ENCODE measurements around the gene AHNAK2.

Gene AHNAK2

GRCh38 chr14:104931771-104932675, 46.2 kb downstream of the AHNAK2 start:
- no peak overlapping the region for H3K27ac ChIP-seq
- TF ChIP-seq CTCF (conservative IDR thresholded peaks at IDR 0.05) = no peak

GRCh38 chr14:104931304-104931770, 46.8 kb downstream of the AHNAK2 start:
- no peak overlapping the region for H3K27ac ChIP-seq
- TF ChIP-seq CTCF (conservative IDR thresholded peaks at IDR 0.05) = no peak

DNA sequence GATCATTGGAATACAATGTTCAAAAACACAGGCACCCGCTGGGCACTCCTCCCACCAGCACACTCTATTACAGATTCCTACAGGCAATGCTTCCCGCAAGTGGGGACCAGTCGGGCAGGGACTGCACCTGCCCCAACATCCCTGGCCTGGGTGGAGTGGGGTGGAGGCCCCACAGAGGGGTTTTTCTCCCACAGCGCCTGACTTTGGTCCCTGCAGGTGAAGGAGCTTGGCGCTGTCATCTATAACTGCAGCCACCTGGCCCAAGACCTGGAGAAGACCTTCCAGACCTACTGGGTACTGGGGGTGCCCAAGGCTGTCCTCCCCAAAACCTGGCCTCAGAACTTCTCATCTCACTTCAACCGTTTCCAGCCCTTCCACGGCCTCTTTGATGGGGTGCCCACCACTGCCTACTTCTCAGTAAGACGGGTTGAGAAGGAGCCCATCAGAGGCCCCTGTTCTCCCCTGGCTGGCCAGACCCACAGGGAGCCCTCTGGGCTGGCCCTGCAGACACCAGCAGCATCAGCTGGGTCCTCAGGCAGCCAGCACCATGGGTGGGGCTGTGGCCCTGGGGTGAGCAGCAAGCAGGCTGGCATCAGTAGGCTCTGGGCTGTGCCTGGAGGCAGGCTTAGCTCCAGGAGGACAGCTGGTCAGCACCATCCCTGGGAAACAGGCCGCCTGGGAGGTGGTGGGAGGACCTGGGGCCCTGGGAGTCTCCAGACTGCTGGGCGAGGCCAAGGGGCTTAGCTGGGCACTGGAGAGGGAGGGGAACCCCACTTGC, 47.5 kb downstream of the AHNAK2 start:
- H3K27ac ChIP-seq = no peak overlapping the region
- no peak for TF ChIP-seq CTCF (conservative IDR thresholded peaks at IDR 0.05)

- TF ChIP-seq CTCF (conservative IDR thresholded peaks at IDR 0.05) = no peak
- H3K27ac ChIP-seq = no peak overlapping the region
Observed at GRCh38 chr14:104929268-104930230, 48.6 kb downstream of the AHNAK2 start.

- TF ChIP-seq CTCF (conservative IDR thresholded peaks at IDR 0.05) = no peak
- no peak overlapping the region for H3K27ac ChIP-seq
Observed at GRCh38 chr14:104928391-104929133, 49.6 kb downstream of the AHNAK2 start.

DNA sequence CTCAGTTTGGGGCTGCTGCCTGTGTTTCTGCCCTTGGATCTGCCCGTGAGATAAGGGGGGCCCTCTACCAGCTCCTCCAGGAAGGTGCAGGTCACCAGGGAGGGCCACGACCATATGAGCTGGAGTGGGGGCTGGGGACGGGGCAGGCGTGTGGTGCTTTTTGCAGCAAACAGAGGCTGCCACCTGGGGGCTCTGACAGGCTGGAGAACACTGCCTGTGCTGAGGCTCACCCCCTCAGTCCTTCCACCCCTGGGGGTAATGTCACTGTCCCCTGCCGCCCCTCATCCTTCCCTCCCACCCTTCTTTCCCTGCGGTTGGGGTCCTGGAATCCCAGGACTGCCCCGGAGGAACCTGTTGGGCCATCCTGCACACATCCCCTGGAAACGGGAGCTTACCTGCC, 50.3 kb downstream of the AHNAK2 start:
- H3K27ac ChIP-seq = no peak overlapping the region
- TF ChIP-seq CTCF (conservative IDR thresholded peaks at IDR 0.05) = no peak

Measured in VCaP (cell line).